ENCODE measurements around the gene FRMPD4.
"Not testable (repeated sequence)": the region's sequence is repeated elsewhere in the genome, so short reads cannot be mapped to it uniquely, and the experiment has no call there.

FRMPD4 gene

DNA sequence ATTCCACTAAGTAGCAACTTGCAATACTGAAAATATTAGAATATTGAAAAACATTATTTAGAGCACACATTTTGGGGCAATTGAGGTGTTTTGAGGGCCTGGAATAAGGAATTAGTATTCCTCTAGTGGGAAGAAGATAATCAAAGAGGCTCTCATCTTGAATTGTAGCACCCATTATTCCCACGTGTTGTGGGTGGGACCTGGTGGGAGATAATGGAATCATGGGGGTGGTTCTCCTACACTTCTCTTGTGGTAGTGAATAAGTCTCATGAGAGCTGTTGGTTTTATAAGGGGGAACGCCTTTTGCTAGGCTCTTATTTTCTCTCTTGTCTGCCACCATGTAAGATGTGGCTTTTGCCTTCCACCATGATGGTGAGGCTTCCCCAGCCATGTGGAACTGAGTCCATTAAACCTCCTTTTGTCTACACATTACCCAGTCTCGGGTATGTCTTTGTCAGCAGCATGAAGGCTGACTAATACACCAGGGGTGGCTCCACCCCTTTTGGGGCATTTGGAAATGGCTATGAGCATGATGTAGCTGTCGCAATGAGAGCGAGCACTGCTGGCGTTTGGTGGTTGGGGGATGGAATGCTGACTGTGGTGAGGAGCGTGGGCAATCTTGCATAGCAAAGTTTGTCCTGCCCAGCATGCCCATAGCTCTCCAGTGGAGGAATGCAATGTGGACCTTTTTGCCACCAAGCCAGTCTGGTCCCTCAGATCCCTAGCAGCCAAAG is 308.2 kb downstream of the FRMPD4 start:
- no peak for DNase-seq

DNA sequence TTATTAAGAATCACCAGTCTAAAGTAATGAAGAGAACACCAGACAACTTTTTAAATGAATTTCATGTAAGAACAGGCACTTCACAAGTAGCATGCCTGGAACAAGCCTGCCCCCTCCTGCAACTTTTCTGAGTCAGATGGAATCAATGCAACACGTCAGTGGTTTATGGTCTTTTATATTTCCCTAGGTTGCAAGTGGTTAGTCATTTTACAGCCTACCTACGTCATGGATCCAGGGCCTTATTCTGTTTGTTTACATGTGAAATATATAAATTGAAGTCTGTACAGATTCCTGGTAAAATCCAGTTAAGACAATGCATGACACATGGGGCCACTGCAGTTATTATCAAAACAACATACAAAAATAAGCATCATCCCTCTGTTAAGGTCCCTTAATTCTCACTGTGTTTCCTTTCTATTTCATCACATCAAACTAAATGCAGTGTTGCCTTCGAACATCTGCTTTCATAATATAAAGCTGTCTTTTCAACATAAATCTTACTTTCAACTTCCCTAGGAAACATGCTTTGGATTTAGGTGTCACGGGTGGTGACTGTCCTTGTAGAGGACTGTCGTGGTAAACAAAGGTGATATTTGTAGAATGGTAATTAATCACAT is 309.3 kb downstream of the FRMPD4 start:
- DNase-seq, result no peak

DNA sequence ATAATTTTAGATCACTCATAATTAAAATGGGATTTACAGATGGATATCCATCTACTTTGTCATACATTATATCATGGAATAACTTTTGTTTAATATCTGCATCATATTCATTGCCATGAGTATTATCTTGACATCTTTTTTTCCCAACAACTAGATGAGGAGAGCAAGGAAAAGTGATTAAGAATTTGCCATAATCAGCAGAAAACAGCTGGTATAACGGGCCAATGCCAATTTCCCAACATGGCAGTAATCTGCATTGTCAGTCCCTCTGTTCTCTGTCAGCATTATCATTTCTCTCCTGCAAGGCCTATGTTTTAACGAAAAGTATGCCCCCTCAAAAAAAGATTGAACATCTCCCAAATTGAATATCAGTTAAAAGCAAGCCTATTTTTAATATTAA is 314.0 kb downstream of the FRMPD4 start:
- no peak for DNase-seq

DNA sequence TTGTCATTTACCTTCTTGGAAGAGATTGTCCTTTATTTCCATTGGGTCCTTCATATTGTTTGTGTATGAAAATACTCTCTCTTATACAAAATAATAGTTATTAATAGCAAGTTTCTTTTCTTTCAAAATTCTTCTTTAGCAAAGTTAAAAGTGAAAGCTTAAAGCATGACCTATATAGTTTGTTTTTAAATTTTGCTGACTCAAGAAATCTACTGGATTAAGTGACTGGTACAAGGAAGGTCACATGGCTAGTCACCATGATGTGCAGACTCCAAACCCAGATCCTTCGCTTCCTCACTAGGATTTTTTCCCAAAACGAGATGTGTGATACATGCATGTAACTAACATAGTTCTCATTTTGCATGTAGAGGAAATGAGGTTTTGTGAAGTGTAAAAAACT is 322.7 kb downstream of the FRMPD4 start:
- no peak for DNase-seq

DNA sequence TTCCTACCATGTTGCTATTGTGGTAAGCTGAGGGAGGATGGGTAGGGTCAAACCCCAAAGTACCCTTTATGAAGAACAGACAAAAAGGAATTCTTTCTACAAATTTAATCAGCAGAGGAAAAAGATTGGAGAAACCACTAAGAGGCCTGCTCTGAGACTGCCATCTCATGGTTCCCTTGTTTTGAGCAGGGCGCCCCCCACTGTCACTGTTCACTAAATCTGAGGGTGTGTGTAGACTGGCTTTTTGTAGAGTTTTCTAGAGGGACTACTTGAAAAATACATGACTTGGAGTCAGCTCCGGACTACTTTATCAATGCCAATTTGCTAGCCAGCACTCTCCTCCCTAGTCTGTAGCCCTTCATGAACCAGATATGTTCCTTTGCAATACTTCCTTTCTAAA is 324.8 kb downstream of the FRMPD4 start:
- DNase-seq, result no peak

DNA sequence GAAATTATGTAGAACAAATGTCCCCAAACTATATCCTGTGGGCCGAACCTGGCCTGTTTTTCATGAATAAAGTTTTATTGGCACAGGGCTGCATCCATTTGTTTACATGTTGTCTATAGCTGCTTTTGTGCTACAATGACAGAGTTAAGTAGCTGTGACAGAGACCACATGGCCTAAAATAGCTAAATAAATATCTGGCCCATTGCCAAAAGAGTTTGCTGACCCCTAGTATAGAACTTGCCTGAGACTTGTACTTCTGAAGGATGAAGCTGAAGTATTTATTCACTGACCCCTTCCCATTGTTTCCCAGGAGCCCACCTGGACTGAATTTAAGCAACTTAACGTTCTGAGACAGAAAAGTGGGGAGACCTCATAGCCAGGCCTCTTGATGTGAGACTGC is 325.6 kb downstream of the FRMPD4 start:
- DNase-seq, result no peak

DNA sequence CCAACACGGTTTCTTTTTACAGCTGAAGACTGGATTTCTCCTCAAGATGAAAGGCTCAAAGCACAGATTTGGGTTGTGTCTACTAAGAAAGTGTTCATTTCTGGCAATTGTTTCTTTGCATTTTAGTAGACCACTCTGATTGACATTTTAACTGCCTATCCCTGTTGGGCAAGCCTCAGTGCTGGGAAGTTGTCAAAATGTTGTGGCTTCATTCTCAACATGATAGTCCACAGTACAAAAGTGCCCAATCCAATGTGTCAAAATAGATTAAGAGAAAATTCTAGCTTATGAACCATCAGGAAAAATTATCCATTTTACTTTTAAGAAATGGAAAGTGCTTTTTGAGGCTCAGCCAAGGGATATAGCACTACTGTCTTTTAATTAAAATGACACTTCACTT is 329.0 kb downstream of the FRMPD4 start:
- DNase-seq, result no peak

DNA sequence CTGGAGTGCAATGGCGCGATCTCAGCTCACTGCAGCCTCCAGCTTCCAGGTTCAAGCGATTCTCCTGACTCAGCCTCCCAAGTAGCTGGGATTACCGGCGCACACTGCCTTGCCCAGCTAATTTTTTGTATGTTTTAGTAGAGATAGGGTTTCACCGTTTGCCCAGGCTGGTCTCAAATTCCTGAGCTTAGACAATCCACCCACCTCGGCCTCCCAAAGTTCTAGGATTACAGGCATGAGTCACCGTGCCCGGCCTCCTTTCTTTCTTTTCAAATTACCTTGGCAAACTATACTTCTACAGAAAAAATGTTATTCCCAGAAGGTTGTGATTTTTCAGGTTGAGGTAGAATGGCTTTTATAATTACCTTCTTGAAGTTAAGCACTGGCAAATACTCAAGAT is 331.0 kb downstream of the FRMPD4 start:
- no peak for DNase-seq

DNA sequence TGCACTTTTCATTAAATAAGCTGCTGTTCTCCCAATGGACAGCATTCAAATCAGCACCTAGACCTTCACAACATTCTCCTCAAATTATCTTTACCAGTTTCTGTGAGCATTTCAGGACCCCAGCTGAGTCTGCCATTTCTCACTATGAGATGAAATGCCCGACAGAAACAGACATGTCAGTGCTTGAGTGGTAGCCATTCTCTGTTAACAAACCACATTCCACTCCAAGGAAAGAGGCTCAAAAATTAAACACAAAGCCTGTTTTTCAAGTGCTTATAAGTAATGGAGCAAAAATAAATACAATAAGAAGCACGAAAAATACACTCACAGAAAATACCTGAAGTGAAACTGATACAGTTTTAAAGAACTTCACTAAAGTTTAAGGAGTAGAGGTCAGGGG is 332.8 kb downstream of the FRMPD4 start:
- DNase-seq, result no peak

DNA sequence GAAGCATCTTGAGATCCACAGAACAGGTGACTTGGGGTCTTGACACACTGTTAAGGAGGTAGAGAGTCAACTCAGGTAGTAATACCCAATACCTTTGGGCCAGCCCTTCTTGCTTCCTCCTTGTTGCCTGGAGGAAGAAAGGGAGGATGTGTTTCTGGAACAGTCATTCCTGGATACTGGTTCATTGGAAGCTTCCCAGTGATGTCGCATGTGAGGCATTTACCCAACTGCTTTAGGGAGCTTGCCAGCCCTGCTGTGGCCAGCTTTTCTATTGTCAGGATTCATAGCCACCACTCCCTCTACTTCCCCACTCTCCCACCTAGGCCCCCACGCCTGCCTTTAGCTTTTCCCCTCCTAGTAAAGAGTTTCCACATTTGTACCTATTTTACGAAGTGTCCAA is 342.7 kb downstream of the FRMPD4 start:
- DNase-seq, result no peak

DNA sequence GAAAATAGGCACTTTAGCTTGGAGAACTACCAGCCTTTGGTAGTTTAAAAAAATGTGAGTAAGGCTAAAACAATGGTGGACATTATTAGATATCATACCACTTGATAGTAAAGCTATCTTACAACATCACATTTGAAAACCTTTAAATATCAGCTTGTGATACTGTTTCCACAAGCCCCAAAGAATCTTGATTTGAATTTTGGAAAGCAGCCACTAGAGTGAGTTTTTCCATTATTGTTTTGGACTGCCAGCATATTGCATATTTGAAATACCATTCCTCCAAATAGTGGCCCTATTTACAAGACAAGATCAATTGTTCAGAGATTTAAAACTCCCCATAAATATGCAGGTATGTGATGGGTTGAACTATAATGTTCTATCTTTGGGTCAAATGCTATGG is 349.9 kb downstream of the FRMPD4 start:
- DNase-seq, result no peak

DNA sequence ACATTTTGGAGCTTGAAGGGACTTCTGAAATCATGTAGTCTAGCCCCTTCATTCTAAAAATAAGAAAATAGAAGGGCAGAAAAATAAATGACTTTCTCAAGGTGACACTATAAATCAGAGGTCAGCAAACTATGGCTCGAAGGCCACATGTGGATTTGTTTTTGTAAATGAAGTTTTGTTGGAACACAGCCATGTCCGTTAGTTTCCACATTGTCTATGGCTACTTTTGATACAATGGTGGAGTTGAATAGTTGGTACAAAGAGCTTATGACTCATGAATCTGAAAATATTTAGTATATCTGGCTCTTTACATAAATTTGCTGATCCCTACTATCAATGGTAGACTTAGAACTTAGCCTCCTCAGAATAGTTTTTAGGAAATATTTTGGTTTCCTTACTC is 350.5 kb downstream of the FRMPD4 start:
- DNase-seq, result no peak

DNA sequence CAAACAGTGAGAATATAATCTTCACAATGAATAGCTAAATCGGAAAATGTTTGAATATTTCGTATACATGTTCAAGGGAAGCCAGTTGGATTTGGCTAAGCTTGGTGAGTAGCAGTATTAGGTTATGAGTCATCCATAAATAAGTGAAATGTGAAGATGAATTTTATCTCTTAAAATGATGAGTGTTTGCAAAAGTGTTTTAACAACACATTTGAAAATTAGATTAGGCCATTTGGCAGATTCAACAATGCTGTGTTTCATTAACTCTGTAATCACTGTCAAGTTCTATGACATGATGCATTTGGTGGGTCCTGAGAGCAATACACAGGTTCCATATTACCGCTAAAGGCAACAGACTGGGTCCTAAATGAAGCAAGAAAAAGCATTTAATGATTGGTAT is 351.1 kb downstream of the FRMPD4 start:
- no peak for DNase-seq

DNA sequence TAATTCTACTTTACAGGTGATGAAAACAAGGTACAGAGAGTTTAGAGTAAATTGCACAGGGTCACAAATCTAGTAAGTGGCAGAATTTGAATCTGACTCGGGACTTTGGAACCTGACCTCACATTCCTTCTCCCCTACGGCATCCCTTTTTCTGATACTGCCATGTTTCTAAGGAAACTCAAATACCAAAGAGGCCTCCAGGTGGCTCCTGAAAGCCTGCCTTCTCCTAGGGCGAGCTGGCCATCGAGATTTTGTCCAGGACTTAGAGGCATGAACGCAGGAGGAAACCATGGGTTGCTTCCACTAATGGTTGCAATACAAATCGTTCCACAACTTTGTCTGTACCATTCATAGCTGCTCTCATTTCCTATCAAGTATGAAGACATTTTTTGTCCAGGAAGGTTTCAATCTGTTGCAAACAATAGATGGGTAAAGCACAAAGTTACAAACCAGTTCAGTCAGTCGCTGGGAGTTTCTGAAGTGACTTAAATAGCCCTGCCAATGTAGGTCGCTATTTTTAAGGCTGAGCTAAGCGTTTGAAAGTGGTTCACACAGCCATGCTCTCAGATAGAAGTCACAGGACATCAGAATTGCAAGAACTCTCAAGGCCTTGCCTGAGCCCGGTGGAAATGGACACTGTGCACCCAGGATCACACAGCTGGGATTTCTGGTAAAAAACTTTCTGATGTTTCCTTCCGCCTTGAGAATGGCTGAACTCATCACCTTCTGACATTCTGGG is 356.3 kb downstream of the FRMPD4 start:
- DNase-seq, result no peak

DNA sequence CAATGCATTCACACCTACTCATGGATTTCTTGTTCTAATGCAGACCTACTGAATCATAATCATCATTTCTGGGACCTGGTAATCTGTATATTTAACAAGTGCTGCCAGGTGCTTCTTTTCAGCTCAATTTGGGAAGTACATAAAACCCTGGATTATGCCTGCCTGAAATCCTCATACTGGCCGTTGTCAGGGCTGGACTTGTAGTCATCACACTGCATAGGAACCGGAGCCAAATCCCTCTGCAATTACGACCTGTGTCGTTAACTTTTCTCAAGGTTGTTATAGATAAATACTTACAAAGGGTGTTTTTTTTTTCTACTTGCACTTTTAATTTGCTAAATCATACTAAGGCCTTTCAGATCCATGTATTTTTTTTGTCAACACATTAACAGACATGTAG is 358.1 kb downstream of the FRMPD4 start:
- no peak for DNase-seq

DNA sequence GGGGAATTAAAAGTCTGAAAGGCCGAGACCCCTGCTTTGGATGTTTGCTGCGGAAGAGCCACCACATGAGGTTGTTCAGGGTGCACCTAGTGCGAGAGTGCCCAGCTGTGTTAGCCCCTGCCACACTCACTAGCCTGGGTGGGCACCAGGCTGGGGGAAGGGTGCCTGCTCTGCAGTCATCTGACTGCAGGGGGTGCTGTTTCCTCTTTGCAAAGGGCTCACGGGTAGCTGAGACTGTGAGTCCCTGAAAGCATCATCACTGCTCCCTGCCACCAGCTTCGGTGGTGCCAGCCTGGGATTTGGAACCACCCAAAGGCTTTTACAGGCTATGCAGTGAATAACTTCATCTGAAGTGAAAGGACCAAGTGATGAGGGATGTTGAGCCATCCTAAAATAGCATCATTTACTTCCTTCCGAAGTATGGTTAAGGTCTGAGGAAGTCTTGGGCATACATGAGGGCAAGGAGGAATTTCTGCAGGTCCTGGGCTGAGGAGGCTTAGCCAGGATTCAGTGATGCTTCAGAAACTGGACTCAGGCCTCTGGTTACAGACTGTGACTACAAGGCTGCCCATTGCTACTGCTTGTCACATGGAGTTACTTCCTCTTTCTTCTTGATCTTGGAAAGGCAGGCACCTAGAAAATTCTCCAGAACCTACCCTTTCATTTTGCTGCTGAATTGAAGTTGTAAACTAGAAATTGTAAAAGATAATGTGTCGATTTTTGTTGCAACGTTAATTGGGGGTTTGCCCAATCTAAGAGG is 359.7 kb downstream of the FRMPD4 start:
- no peak for DNase-seq

DNA sequence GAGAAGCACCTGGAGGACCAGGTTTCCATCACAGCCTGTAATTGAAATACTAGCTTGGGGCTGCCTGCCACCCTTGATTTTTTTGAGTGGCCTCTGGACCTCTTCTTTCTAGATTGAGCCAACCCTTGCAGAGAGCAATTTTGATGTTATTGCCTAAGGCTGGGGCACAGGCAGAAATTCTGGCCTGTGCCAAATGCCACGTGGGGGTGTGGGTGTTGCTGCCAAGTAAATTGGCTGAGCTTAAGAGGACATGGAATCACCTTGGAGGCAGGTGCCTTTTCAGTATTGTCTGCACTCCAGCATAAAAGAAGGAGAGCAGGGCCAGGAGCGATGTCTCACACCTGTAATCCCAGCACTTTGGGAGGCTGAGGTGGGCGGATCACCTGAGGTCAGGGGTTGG is 366.9 kb downstream of the FRMPD4 start:
- no peak for DNase-seq

DNA sequence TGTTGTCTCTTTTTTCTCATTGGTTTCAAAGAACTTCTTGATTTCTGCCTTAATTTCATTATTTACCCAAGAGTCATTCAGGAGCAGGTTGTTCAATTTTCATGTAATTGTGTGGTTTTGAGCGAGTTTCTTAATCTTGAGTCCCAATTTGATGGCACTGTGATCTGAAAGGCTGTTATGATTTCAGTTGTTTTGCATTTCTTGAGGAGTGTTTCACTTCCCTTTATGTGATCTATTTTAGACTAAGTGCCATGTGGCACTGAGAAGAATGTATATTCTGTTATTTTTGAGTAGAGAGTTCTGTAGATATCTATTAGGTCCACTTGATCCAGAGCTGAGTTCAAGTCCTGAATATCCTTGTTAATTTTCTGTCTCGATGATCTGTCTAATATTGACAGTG is 377.1 kb downstream of the FRMPD4 start:
- DNase-seq, result not testable (repeated sequence)

DNA sequence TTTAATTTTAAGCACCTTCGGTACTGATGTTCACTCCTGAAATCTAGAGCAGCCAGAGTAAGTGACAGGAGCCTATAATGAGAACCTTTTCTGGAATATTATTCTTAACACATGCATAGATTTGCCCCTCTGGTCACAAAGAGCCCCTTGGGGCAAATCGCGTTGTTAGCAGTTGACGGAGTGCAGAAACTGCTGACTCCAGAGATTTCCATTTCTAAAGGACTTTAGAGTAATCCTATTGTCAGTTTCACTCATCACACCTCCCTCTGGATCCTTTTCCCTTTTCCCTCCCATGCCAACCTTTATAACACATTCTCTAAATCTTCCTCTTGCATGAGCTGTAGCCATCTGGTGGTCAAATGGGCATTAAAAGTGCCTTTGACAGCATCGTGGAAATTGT is 388.0 kb downstream of the FRMPD4 start:
- no peak for DNase-seq

DNA sequence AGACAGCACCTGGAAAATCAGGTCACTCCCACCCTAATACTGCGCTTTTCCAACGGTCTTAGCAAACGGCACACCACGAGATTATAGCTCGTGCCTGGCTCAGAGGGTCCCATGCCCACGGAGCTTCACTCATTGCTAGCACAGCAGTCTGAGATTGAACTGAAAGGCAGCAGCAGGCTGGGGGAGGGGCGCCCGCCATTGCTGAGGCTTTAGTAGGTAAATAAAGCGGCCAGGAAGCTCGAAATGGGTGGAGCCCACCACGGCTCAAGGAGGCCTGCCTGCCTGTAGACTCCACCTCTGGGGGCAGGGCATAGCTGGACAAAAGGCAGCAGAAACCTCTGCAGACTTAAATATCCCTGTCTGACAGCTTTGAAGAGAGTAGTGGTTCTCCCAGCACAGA is 399.8 kb downstream of the FRMPD4 start:
- DNase-seq, result not testable (repeated sequence)

DNA sequence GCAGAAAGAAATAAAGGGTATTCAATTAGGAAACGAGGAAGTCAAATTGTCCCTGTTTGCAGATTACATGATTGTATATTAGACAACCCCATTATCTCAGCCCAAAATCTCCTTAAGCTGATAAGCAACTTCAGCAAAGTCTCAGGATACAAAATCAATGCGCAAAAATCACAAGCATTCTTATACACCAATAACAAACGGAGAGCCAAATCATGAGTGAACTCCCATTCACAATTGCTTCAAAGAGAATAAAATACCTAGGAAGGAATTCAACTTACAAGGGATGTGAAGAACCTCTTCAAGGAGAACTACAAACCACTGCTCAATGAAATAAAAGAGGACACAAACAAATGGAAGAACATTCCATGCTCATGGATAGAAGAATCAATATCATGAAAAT is 404.0 kb downstream of the FRMPD4 start:
- not testable (repeated sequence) for DNase-seq

DNA sequence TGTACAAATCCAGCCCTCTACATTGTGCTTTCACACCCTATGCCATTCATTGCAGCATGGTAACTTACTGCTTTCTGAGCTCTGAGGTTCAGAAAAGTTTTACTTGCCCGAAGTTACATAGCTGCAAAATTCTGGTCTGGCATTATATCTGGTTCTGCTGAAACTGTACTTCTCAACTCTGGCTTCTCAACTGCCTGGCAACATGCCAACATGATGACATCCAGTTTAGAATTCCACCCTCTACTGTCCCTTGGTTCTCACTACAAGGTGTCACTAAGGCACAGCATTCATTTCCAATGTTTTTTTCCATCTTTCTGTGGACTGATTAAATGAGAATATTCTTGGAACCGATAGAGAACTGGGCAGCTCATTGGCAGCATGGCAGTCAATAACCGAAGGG is 410.1 kb downstream of the FRMPD4 start:
- DNase-seq, result no peak

DNA sequence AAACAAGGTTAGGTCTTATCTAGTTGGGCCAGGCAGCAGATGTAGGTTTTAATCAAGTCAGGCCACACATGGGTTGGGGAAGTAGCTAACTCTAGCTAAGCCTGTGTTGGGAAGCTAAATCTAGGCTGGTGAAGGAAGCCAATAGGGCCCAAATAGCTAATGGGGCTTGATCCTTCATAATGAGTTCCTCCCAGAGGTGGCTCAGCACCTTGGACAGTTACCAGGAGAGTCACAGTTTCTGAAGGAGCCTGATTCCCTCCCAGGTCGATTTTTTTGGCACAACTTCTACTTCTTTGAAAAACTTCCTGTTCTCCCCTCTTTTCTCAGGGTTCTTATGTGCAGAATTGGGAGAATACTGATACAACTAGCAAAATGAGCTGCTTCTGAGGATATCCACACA is 410.5 kb downstream of the FRMPD4 start:
- DNase-seq, result no peak

DNA sequence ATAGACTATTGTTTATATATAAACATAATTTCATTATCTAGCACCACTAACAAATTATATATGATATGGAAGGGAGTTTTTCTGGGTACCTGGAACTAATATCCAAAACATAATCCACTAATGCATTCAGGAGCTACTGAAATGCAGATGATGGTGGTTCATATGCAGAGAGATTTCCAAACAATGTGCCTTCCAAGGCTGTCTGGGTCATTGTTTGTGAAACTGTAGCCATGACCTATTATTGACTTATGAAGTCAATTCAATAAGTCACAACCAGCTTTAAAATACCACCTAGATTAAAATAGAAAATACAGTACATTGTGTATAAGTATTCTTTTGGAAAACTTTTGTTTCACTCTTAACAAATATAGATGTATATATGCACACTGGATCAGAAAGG is 415.9 kb downstream of the FRMPD4 start:
- DNase-seq, result no peak

Measured in activated CD4-positive, alpha-beta T cell treated with anti-CD3 and anti-CD28 coated beads for 4 hours (primary cell).